AG09309 (cell line): ENCODE measurements around the gene DLG2.
A peak's percentile ranks its signal among the peaks of the same experiment; 100 is the strongest.

Source experiments
- DNase-seq: peaks from one replicate; pipeline ENCODE4 v3.0.0-alpha.2; 2010; ENCODE audit warnings: low read depth
- H3K4me3 ChIP-seq: 2 replicates; pipeline ENCODE4 v1.5.1; 2011; ENCODE audit warnings: mild to moderate bottlenecking, low read depth, low read length, moderate library complexity; ENCODE audit not compliant: control insufficient read depth
- CTCF ChIP-seq: IDR thresholded peaks from 2 replicates; pipeline ENCODE4 v1.5.1; 2011; ENCODE audit warnings: mild to moderate bottlenecking, low read depth, low read length, inconsistent platforms; ENCODE audit not compliant: insufficient read depth, control insufficient read depth; ENCODE audit errors: missing control alignments

Gene DLG2

GRCh38 chr11:84909740-84910139 lies 717.4 kb downstream of the DLG2 start:
- no peak for DNase-seq
- no peak overlapping the region for H3K4me3 ChIP-seq
- no peak for TF ChIP-seq CTCF

GRCh38 chr11:84906995-84907394 lies 720.1 kb downstream of the DLG2 start:
- H3K4me3 ChIP-seq: no peak overlapping the region
- peak; percentile 31 for DNase-seq
- no peak for TF ChIP-seq CTCF

- no peak for TF ChIP-seq CTCF
- no peak overlapping the region for H3K4me3 ChIP-seq
- DNase-seq: no peak
These were observed 721.7 kb downstream of the DLG2 start for GRCh38 chr11:84905411-84905810.

GRCh38 chr11:84902445-84902844 lies 724.7 kb downstream of the DLG2 start:
- TF ChIP-seq CTCF: no peak
- DNase-seq: no peak
- no peak overlapping the region for H3K4me3 ChIP-seq

GRCh38 chr11:84901991-84902390 lies 725.2 kb downstream of the DLG2 start:
- H3K4me3 ChIP-seq: no peak overlapping the region
- peak; percentile 38 for DNase-seq
- TF ChIP-seq CTCF: no peak

GRCh38 chr11:84899740-84900139 lies 727.4 kb downstream of the DLG2 start:
- no peak for DNase-seq
- peak; percentile 22 for TF ChIP-seq CTCF
- H3K4me3 ChIP-seq: no peak overlapping the region

GRCh38 chr11:84899134-84899533 lies 728.0 kb downstream of the DLG2 start:
- no peak overlapping the region for H3K4me3 ChIP-seq
- no peak for DNase-seq
- TF ChIP-seq CTCF: no peak
